Parathyroid adenoma (tissue), 2 donors: ENCODE results near the gene HSDL1.

Experiments
- H2AFZ ChIP-seq: fragments of 300-600 bp; sonication (generic); one replicate; pipeline ENCODE4 v1.7.0; 2017; ENCODE audit warnings: antibody characterized with exemption, mild to moderate bottlenecking
- H3K27ac ChIP-seq: fragments of 300-600 bp; sonication (generic); one replicate; pipeline ENCODE4 v1.7.0; 2017
- H3K27me3 ChIP-seq: fragments of 300-600 bp; sonication (generic); one replicate; pipeline ENCODE4 v1.7.0; 2017; ENCODE audit warnings: low read length; ENCODE audit not compliant: control insufficient read depth, insufficient read depth
- H3K36me3 ChIP-seq: fragments of 300-600 bp; sonication (generic); one replicate; pipeline ENCODE4 v1.7.0; 2017; ENCODE audit warnings: low read length; ENCODE audit not compliant: control insufficient read depth, insufficient read depth
- H3K4me1 ChIP-seq: fragments of 300-600 bp; sonication (generic); one replicate; pipeline ENCODE4 v1.7.0; 2017; ENCODE audit warnings: control low read depth
- H3K4me2 ChIP-seq: fragments of 300-600 bp; sonication (generic); one replicate; pipeline ENCODE4 v1.7.0; 2017; ENCODE audit warnings: low read length
- H3K4me3 ChIP-seq: fragments of 300-600 bp; sonication (generic); one replicate; pipeline ENCODE4 v1.7.0; 2017; ENCODE audit warnings: low read depth, low read length
- H3K79me2 ChIP-seq: fragments of 300-600 bp; sonication (generic); one replicate; pipeline ENCODE4 v1.7.0; 2017; ENCODE audit warnings: control low read depth
- H3K9ac ChIP-seq: fragments of 300-600 bp; sonication (generic); one replicate; pipeline ENCODE4 v1.7.0; 2017; ENCODE audit warnings: mild to moderate bottlenecking
- H3K9me3 ChIP-seq: fragments of 300-600 bp; sonication (generic); one replicate; pipeline ENCODE4 v1.7.0; 2017; ENCODE audit warnings: low read length; ENCODE audit not compliant: control insufficient read depth
- CTCF ChIP-seq: fragments of 300-600 bp; sonication (generic); IDR thresholded peaks from one replicate; pipeline ENCODE4 v1.7.0; 2017; ENCODE audit warnings: antibody characterized with exemption, mild to moderate bottlenecking
- donor health status: primary hyperparathyroidism.

HSDL1 gene

GRCh38 chr16:84095466-84095865 is 49.5 kb downstream of the HSDL1 start:
- Histone ChIP-seq H3K36me3 (no peaks in the 10 kb centered on the region), H3K4me2 (no peak overlapping the region), H3K27me3 (no peaks in the 10 kb centered on the region), H3K9me3 (no peaks in the 10 kb centered on the region), H3K27ac (no peak overlapping the region), H2AFZ (no peak overlapping the region), H3K79me2 (peaks cover 16% of the 10 kb centered on the region), H3K9ac (no peak overlapping the region), H3K4me1 (no peaks in the 10 kb centered on the region), H3K4me3 (no peak overlapping the region)
- no peak for TF ChIP-seq CTCF

GRCh38 chr16:84093879-84094270 is 51.1 kb downstream of the HSDL1 start:
- Histone ChIP-seq H3K4me1 (no peaks in the 10 kb centered on the region), H3K9ac (no peak overlapping the region), H3K79me2 (peaks cover 12% of the 10 kb centered on the region), H3K9me3 (no peaks in the 10 kb centered on the region), H3K36me3 (no peaks in the 10 kb centered on the region), H3K4me2 (no peak overlapping the region), H3K4me3 (no peak overlapping the region), H3K27ac (no peak overlapping the region), H3K27me3 (no peaks in the 10 kb centered on the region), H2AFZ (no peak overlapping the region)
- no peak for TF ChIP-seq CTCF

GRCh38 chr16:84093120-84093878 is 51.7 kb downstream of the HSDL1 start:
- H3K36me3 ChIP-seq, result no peaks in the 10 kb centered on the region

GRCh38 chr16:84091460-84091859 is 53.5 kb downstream of the HSDL1 start:
- Histone ChIP-seq H3K9me3 (no peaks in the 10 kb centered on the region), H3K4me3 (no peak overlapping the region), H3K79me2 (peaks cover 4% of the 10 kb centered on the region), H3K4me1 (no peaks in the 10 kb centered on the region), H3K4me2 (no peak overlapping the region), H3K27me3 (no peaks in the 10 kb centered on the region), H3K9ac (no peak overlapping the region), H3K27ac (no peak overlapping the region), H2AFZ (no peak overlapping the region), H3K36me3 (no peaks in the 10 kb centered on the region)
- no peak for TF ChIP-seq CTCF

More at GRCh38 chr16:84093120-84093878, 51.7 kb downstream of the HSDL1 start:
- Histone ChIP-seq H3K4me3 (no peak overlapping the region), H3K9ac (no peak overlapping the region), H2AFZ (no peak overlapping the region), H3K4me2 (no peak overlapping the region), H3K27me3 (no peaks in the 10 kb centered on the region), H3K9me3 (no peaks in the 10 kb centered on the region), H3K27ac (no peak overlapping the region), H3K79me2 (peaks cover 10% of the 10 kb centered on the region), H3K4me1 (no peaks in the 10 kb centered on the region)
- TF ChIP-seq CTCF, result no peak

GRCh38 chr16:84090211-84090610 is 54.8 kb downstream of the HSDL1 start:
- Histone ChIP-seq H3K4me3 (no peak overlapping the region), H3K9me3 (no peaks in the 10 kb centered on the region), H3K4me1 (no peaks in the 10 kb centered on the region), H2AFZ (no peak overlapping the region), H3K27me3 (no peaks in the 10 kb centered on the region), H3K4me2 (no peak overlapping the region), H3K9ac (no peak overlapping the region), H3K27ac (no peak overlapping the region), H3K79me2 (no peaks in the 10 kb centered on the region), H3K36me3 (no peaks in the 10 kb centered on the region)
- TF ChIP-seq CTCF, result no peak
